B cell (primary cell): ENCODE results near the gene TEDC2. TPM values are rescaled to one million over a fixed set of nuclear protein-coding genes. Genes with fewer than 3 reads are reported as not detected.

Source experiments
- ATAC-seq: fragments of 200-7000 bp; cut with Tn5 transposase; one replicate; pipeline ENCODE4 v1.10.0; 2021; ENCODE audit warnings: low read depth, mild to moderate bottlenecking, moderate number of reproducible peaks, moderate library complexity
- CTCF ChIA-PET: fragments of 350-600 bp; sonication (Branson Sonifier 250); formaldehyde crosslinking; loops from one replicate; lab custom pipeline; 2021; ENCODE audit warnings: antibody characterized with exemption, inconsistent platforms; lab: Charles Lee
- POLR2A ChIA-PET: fragments of 350-600 bp; sonication (Branson Sonifier 250); formaldehyde crosslinking; loops from one replicate; lab custom pipeline; 2021; ENCODE audit warnings: antibody characterized with exemption; lab: Charles Lee
- DNase-seq: peaks from one replicate; pipeline ENCODE4 v3.0.0; 2013
- H2AFZ ChIP-seq: 2 replicates; pipeline ENCODE4 v1.6.1; 2012; ENCODE audit warnings: mild to moderate bottlenecking, low read depth, low read length; ENCODE audit not compliant: insufficient read depth, poor library complexity, severe bottlenecking
- H3K27ac ChIP-seq, 2 donors: 1 replicate in 1 of 2; 2 replicates in 1 of 2; pipeline ENCODE4 v1.5.1; 2012 to 2013; ENCODE audit warnings: low read length in 2 of 2, mild to moderate bottlenecking in 2 of 2, moderate library complexity in 1 of 2
- H3K27me3 ChIP-seq, 4 experiments: fragments of 200-600 bp in 1 of 4; sonication (generic) in 1 of 4; replicated peaks in 1 of 4; 1 replicate in 2 of 4; 2 replicates in 2 of 4; pipeline versions ENCODE4 v1.6.1 to v1.7.0; 2013 to 2016; ENCODE audit warnings: low read length in 3 of 4, mild to moderate bottlenecking in 2 of 4, mixed read lengths in 1 of 4, moderate library complexity in 1 of 4; ENCODE audit not compliant: insufficient read depth in 4 of 4, control insufficient read depth in 3 of 4; ENCODE audit errors: control extremely low read depth in 1 of 4
- H3K36me3 ChIP-seq, 2 experiments: replicated peaks in 1 of 2; 1 replicate in 1 of 2; 2 replicates in 1 of 2; pipeline versions ENCODE4 v1.6.1 to v1.7.1; 2013; ENCODE audit warnings: low read length in 1 of 2; ENCODE audit not compliant: insufficient read depth in 2 of 2, control insufficient read depth in 1 of 2; ENCODE audit errors: control extremely low read depth in 1 of 2, extremely low read depth in 1 of 2
- H3K4me1 ChIP-seq, 2 donors: fragments of 200-600 bp in 1 of 2; sonication (generic) in 1 of 2; 1 replicate in 1 of 2; 2 replicates in 1 of 2; pipeline versions ENCODE4 v1.5.1 to v1.6.1; 2013 to 2017; ENCODE audit warnings: low read length in 2 of 2; ENCODE audit not compliant: control insufficient read depth in 2 of 2, insufficient read depth in 2 of 2
- H3K4me2 ChIP-seq: replicated peaks from 2 replicates; pipeline ENCODE3; 2012; ENCODE audit warnings: mild to moderate bottlenecking, low read depth, low read length; ENCODE audit not compliant: poor library complexity, severe bottlenecking
- H3K4me3 ChIP-seq, 5 experiments: fragments of 200-600 bp in 1 of 5; sonication (generic) in 1 of 5; 1 replicate in 3 of 5; 2 replicates in 2 of 5; pipeline versions ENCODE4 v1.5.1 to v1.7.0; 2011 to 2016; ENCODE audit warnings: low read length in 4 of 5, mild to moderate bottlenecking in 4 of 5, low read depth in 2 of 5, control low read depth in 1 of 5, moderate library complexity in 1 of 5; ENCODE audit not compliant: insufficient read depth in 1 of 5; ENCODE audit errors: control extremely low read depth in 1 of 5, extremely low read depth in 1 of 5
- H3K79me2 ChIP-seq: fragments of 200-600 bp; sonication (generic); one replicate; pipeline ENCODE4 v1.6.0; 2016; ENCODE audit warnings: low read length; ENCODE audit not compliant: control insufficient read depth, insufficient read depth
- H3K9ac ChIP-seq: fragments of 200-600 bp; sonication (generic); 2 replicates; pipeline ENCODE4 v1.6.1; 2017; ENCODE audit warnings: mild to moderate bottlenecking, low read length, moderate library complexity
- H3K9me3 ChIP-seq, 3 donors: one replicate each; pipeline versions ENCODE4 v1.6.1 to v1.7.1; 2013; ENCODE audit warnings: low read length in 2 of 3; ENCODE audit not compliant: control insufficient read depth in 2 of 3, insufficient read depth in 1 of 3; ENCODE audit errors: control extremely low read depth in 1 of 3
- H4K20me1 ChIP-seq: 2 replicates; pipeline ENCODE4 v1.6.0; 2012; ENCODE audit warnings: mild to moderate bottlenecking, low read length; ENCODE audit not compliant: insufficient read depth, control insufficient read depth, poor library complexity, severe bottlenecking
- H3K27ac Mint-ChIP-seq: one replicate; pipeline ENCODE4 v1.8.0; 2021; ENCODE audit warnings: mixed read lengths
- H3K27me3 Mint-ChIP-seq: one replicate; pipeline ENCODE4 v1.8.0; 2021; ENCODE audit warnings: mixed read lengths
- H3K4me1 Mint-ChIP-seq: one replicate; pipeline ENCODE4 v1.8.0; 2021; ENCODE audit warnings: mixed read lengths
- H3K4me3 Mint-ChIP-seq: one replicate; pipeline ENCODE4 v1.8.0; 2021; ENCODE audit warnings: mixed read lengths
- H3K9me3 Mint-ChIP-seq: one replicate; pipeline ENCODE4 v1.8.0; 2022; ENCODE audit warnings: mixed read lengths; ENCODE audit not compliant: insufficient read depth
- EZH2 ChIP-seq: IDR thresholded peaks from 2 replicates; pipeline ENCODE4 v1.6.1; 2012; ENCODE audit warnings: borderline replicate concordance, low read depth, mild to moderate bottlenecking, moderate library complexity, low read length; ENCODE audit not compliant: insufficient read depth, poor library complexity, severe bottlenecking
- WGBS: methylation state at CpG from one replicate; pipeline ENCODE4 v1.1.5; 2013; ENCODE audit warnings: missing lambda C conversion rate; ENCODE audit not compliant: insufficient coverage; 5-methylcytosine and 5-hydroxymethylcytosine counted together
- intact Hi-C: fragments of 100-400 bp; cut with micrococcal nuclease; formaldehyde crosslinking; loops from one replicate; pipeline ENCODE4 v1.10.0; 2022
- polyA plus RNA-seq: library from polyadenylated mRNA; depleted of rRNA; stranded (reverse); fragments of >200 nt; gene quantifications from 2 replicates; pipeline ENCODE4 v1.2.3, GENCODE V29; 2012
- total RNA-seq, 2 donors: library from RNA; stranded (reverse); fragments of 120-200 nt in 1 of 2; gene quantifications; 1 replicate in 1 of 2; 2 replicates in 1 of 2; pipeline versions ENCODE4 v1.2.3 to v1.2.4, GENCODE V29; 2013 to 2022
- TF ChIP-seq, protein P1 (sequence below): fragments of 200-600 bp; IDR thresholded peaks from one replicate; pipeline ENCODE4 v1.8.0; 2022; ENCODE audit warnings: antibody characterized with exemption, mild to moderate bottlenecking

The TEDC2 gene
- total and polyA plus RNA-seq, 2 donors (not counting 1 experiment from before 2014, with no cell fraction given), result 1.1 to 2.9 TPM

- no peaks in the 10 kb centered on the region for H3K27me3 Mint-ChIP-seq
Measured at GRCh38 chr16:2457946-2458345, 2.0 kb upstream of the TEDC2 start.

More at GRCh38 chr16:2457946-2458345, 2.0 kb upstream of the TEDC2 start:
- peaks cover 6% of the 10 kb centered on the region for H3K4me1 Mint-ChIP-seq
- no peak for TF ChIP-seq EZH2
- TF ChIP-seq, protein P1, sequence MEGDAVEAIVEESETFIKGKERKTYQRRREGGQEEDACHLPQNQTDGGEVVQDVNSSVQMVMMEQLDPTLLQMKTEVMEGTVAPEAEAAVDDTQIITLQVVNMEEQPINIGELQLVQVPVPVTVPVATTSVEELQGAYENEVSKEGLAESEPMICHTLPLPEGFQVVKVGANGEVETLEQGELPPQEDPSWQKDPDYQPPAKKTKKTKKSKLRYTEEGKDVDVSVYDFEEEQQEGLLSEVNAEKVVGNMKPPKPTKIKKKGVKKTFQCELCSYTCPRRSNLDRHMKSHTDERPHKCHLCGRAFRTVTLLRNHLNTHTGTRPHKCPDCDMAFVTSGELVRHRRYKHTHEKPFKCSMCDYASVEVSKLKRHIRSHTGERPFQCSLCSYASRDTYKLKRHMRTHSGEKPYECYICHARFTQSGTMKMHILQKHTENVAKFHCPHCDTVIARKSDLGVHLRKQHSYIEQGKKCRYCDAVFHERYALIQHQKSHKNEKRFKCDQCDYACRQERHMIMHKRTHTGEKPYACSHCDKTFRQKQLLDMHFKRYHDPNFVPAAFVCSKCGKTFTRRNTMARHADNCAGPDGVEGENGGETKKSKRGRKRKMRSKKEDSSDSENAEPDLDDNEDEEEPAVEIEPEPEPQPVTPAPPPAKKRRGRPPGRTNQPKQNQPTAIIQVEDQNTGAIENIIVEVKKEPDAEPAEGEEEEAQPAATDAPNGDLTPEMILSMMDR, result no peak
- no peak overlapping the region for H3K27ac Mint-ChIP-seq
- Histone ChIP-seq H3K27me3 (no peaks in the 10 kb centered on the region), H3K4me3 (no peak overlapping the region), H3K79me2 (no peaks in the 10 kb centered on the region), H3K27ac (no peak overlapping the region), H3K4me1 (peaks cover 10 to 16% of the 10 kb centered on the region in 2 donors), H4K20me1 (no peaks in the 10 kb centered on the region), H2AFZ (no peak overlapping the region), H3K9ac (no peak overlapping the region), H3K36me3 (peaks cover 0 to 9% of the 10 kb centered on the region in 2 experiments), H3K9me3 (no peaks in the 10 kb centered on the region), H3K4me2 (no peak overlapping the region)
- DNase-seq (no peak), ATAC-seq (no peak)
- WGBS, result 98% methylated on average over 5 of the region's 7 CpGs
- H3K4me3 Mint-ChIP-seq, result no peak overlapping the region
- intact Hi-C loops, result no loop called here
- ChIA-PET POLR2A (no interaction called here), CTCF (interaction anchor here (1.3 kb wide), 1 partner anchor 29 kb away, joined by 3 read pairs; the partner anchor contains the start of gene CCNF)
- no peaks in the 10 kb centered on the region for H3K9me3 Mint-ChIP-seq
